Mucosa of stomach (tissue), 1 donor: ENCODE measurements around the gene NCR2.
"Not testable (repeated sequence)": the region's sequence is repeated elsewhere in the genome, so short reads cannot be mapped to it uniquely, and the experiment has no call there.

Experiments used
- H3K27me3 ChIP-seq: one replicate; pipeline ENCODE4 v1.7.0; 2013; ENCODE audit warnings: mild to moderate bottlenecking, low read length; ENCODE audit not compliant: control insufficient read depth, insufficient read depth
- H3K36me3 ChIP-seq: one replicate; pipeline ENCODE4 v1.7.0; 2013; ENCODE audit warnings: low read length; ENCODE audit not compliant: control insufficient read depth, insufficient read depth
- H3K4me1 ChIP-seq: one replicate; pipeline ENCODE4 v1.7.0; 2013; ENCODE audit warnings: mild to moderate bottlenecking, low read length; ENCODE audit not compliant: control insufficient read depth, insufficient read depth
- H3K4me3 ChIP-seq: one replicate; pipeline ENCODE4 v1.7.0; 2013; ENCODE audit warnings: low read length
- H3K9ac ChIP-seq: one replicate; pipeline ENCODE4 v1.7.0; 2013; ENCODE audit warnings: mild to moderate bottlenecking, low read length, moderate library complexity
- H3K9me3 ChIP-seq: one replicate; pipeline ENCODE4 v1.7.0; 2013; ENCODE audit warnings: mild to moderate bottlenecking, low read length, moderate library complexity; ENCODE audit not compliant: control insufficient read depth
- donor health status: Pancreatic carcinoma.

Gene NCR2, protein sequence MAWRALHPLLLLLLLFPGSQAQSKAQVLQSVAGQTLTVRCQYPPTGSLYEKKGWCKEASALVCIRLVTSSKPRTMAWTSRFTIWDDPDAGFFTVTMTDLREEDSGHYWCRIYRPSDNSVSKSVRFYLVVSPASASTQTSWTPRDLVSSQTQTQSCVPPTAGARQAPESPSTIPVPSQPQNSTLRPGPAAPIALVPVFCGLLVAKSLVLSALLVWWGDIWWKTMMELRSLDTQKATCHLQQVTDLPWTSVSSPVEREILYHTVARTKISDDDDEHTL

DNA sequence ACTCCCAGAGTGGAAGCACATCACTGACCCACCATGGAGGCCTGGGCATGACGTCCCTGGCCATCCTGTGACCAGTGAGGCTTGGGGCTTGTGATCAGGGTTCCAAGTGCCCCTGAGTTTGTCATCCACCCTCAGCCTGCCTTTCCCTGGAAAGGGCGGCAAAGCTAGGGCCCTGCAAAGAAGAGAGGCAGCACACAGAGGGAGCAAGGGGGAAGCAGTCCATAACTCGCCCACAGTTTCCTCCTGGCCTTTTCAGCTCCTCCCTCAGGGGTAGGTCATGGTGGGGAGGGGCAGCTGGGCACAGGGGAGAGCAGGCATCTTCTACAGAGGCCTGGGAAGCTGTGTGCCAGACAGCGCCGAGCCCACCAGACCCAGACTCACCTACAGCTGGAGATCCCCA, at the start of gene NCR2:
NCR2 (plus strand) TSS at position 313 of the 400 bp plus-strand sequence. CDS start 269 bp downstream, outside the sequence.
- H3K9me3 ChIP-seq = no peaks in the 10 kb centered on the region
- no peaks in the 10 kb centered on the region for H3K36me3 ChIP-seq
- H3K4me1 ChIP-seq = no peaks in the 10 kb centered on the region
- H3K9ac ChIP-seq = no peak within 1 kb of the TSS
- H3K4me3 ChIP-seq = no peak within 1 kb of the TSS
- peaks cover 9% of the 10 kb centered on the region for H3K27me3 ChIP-seq

DNA sequence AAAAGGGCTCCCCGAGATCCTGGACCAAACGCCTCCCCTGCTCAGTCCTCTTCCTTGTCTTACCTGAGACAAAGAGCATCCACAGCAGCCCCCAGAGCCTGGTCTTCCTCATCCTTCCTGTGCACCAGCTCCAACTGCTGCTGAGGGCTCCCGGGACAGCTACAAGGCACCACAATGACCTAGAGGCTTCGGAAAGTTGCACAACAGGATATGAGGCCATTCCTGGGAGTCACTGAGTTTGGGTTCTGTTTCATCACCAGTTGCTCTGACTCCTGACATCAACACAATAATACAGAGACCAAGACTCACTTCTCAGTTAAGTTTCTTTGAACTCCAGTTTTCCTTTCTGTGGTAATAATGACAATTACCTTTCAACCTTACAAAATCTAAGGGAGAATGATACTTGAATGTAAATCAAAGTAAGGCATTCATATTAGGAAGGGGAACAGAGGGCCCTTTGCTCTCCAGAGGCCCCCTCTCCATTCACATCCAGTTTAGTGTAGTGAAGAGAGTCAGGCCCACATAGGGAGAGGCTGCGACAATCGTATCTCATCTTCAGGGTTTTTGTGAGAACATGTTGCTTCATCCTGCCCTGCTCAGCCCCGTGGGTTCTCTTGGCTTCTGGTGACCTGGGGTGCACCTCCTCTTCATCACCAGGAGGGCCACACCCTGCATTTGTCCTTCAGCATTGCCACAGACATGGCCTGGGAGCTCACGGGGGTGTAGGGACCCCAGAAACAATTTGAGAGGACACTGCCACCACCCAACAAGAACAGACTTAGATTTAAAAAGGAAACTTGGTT, 48.7 kb upstream of the NCR2 start, which contains the start of gene TREM1:
TREM1 (minus strand) TSS at position 139 of the 803 bp plus-strand sequence; CDS start at position 112, 27 bp downstream.
- peaks cover 7% of the 10 kb centered on the region for H3K27me3 ChIP-seq
- no peaks in the 10 kb centered on the region for H3K36me3 ChIP-seq
- no peaks in the 10 kb centered on the region for H3K4me1 ChIP-seq
- H3K9ac ChIP-seq = no peak within 1 kb of the TSS
- no peak within 1 kb of the TSS for H3K4me3 ChIP-seq
- no peaks in the 10 kb centered on the region for H3K9me3 ChIP-seq

DNA sequence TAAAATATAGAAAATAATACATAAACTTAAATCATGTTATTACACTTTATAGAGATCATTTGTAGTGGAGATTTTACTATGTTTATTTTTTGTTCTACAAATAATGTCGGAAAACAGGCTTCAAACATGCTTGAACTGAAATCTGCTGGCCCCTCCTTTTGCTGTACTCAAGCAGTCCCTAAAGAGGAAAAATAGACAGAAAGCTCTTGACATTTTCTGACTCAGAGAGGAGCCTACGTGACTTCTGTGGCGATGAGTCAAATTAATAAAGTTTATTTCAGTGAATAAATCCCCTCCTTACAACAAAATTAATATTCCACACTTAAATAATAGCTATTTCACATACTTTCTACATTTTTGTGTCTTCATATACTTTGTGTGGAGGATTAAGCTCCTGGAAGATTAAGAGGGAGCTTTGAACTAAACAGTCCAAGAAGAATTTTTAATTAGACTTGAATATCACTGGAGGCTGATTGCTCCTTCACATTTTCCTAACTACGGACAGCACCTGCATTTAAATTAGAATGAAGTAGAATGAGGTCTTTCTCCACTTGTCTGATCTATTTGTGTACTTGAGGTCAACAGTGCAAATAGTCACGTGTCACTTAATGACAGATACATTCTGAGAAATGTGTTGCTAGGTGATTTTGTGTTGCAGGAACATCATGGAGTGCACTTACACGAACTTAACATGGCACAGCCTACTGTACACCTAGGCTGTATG, 47.2 kb upstream of the NCR2 start:
- H3K9me3 ChIP-seq = no peaks in the 10 kb centered on the region
- H3K36me3 ChIP-seq = no peaks in the 10 kb centered on the region
- H3K9ac ChIP-seq = no peak overlapping the region
- H3K4me3 ChIP-seq = no peak overlapping the region
- no peaks in the 10 kb centered on the region for H3K4me1 ChIP-seq
- peaks cover 7% of the 10 kb centered on the region for H3K27me3 ChIP-seq

DNA sequence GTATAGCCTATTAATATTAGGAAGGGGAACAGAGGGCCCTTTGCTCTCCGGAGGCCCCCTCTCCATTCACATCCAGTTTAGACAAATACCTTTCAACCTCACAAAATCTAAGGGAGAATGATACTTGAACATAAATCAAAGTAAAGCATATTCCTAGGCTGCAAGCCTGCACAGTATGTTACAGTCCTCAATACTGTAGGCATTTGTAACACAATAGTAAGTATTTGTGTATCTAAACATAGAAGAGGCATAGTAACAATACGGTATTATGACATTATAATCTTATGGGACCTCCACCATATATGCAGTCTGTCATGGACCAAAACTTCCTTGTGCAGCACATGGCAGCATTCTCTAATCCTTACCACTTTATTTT, 46.7 kb upstream of the NCR2 start:
- Histone ChIP-seq H3K27me3 (peaks cover 7% of the 10 kb centered on the region), H3K36me3 (no peaks in the 10 kb centered on the region), H3K9me3 (no peaks in the 10 kb centered on the region), H3K4me1 (no peaks in the 10 kb centered on the region), H3K4me3 (no peak overlapping the region), H3K9ac (no peak overlapping the region)

DNA sequence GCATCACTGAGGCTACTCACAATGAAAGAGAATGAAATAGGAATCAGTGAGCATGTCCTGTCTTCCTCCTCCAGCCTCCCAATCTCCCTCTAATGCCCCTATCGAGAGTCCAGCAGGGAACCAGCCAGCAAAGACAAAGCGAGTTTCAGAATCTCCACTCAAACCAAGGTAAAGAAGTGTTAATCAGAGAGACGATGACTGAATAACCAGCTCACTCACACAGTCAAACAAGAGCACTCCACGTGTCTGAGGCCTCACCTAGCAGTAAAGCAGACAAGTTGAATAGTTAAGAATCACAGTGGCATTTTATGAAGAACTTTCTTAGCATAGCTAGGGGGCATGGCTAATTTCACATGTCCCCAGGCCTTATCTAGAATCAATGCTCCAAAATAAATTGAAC, 45.6 kb upstream of the NCR2 start:
- Histone ChIP-seq H3K4me3 (no peak overlapping the region), H3K9me3 (no peaks in the 10 kb centered on the region), H3K9ac (no peak overlapping the region), H3K4me1 (no peaks in the 10 kb centered on the region), H3K27me3 (peaks cover 7% of the 10 kb centered on the region), H3K36me3 (no peaks in the 10 kb centered on the region)

DNA sequence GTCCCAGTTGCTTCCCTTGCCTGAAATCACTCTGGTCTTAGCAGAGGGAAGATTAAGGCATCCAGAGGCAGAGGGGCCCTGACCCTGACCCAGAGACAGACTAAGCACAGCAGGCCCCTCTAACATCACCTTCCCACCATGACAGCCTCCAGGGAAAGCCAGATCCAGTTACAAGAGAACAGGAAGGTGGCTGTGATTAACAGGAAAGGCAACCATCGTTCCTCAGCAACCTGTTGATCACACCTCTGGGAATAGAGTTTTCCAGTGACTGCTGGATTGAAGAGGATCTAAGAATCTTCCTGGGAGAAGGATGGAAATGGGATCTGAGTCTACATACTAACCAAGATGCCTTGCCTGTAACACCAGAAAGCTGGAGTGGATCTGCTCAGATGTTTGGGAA, 43.7 kb upstream of the NCR2 start:
- Histone ChIP-seq H3K27me3 (no peaks in the 10 kb centered on the region), H3K4me3 (no peak overlapping the region), H3K9ac (no peak overlapping the region), H3K36me3 (no peaks in the 10 kb centered on the region), H3K4me1 (no peaks in the 10 kb centered on the region), H3K9me3 (no peaks in the 10 kb centered on the region)

DNA sequence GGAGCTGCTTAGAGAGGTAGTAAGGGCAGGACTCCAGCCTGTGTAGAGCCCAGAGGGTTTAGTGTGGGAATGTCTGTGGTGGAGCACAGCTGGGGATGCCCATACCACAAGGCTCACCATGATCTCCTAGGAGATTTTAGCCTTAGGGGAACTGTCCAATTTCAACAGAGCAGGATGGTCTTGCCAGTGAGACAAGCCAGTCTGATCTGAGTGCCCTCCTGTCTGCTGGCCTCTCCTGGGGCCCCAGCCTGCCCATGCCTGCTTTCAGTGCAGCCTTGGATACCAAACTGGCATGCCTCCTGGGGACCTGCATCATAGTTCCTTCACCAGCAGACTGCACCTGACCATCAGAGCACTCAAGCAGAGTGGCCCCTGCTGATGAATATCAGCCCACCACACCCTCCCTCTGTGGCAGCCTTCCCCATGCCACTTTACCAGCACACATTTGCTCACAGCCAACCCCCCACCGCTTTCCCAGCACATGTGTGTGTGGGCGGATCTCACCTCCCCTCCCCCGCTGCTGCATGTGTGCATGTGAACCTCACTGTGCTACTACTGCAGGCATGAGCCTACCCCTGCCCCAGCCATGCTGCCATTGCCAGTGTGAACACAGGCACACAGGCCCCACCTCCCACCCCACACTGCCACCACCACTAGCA, 41.1 kb upstream of the NCR2 start:
- H3K4me3 ChIP-seq = no peak overlapping the region
- no peaks in the 10 kb centered on the region for H3K27me3 ChIP-seq
- H3K4me1 ChIP-seq = no peaks in the 10 kb centered on the region
- H3K9me3 ChIP-seq = no peaks in the 10 kb centered on the region
- no peak overlapping the region for H3K9ac ChIP-seq
- no peaks in the 10 kb centered on the region for H3K36me3 ChIP-seq

DNA sequence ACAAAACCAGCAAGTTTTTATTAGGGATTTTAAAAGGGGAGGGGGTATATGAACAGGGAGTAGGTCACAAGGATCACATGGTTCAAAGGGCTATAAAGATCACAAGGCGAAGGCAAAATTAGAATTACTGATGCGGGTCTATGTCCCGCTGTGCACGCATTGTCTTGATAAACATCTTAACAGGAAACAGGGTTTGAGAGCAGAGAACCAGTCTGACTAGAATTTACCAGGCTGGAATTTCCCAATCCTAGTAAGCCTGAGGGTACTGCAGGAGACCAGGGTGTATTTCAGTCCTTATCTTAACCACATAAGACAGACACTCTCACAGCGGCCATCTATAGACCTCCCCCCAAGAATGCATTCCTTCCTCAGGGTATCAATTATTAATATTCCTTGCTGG, 38.2 kb upstream of the NCR2 start:
- H3K4me1 ChIP-seq, H3K9ac ChIP-seq, H3K4me3 ChIP-seq, H3K9me3 ChIP-seq, H3K27me3 ChIP-seq, H3K36me3 ChIP-seq: not testable (repeated sequence)

DNA sequence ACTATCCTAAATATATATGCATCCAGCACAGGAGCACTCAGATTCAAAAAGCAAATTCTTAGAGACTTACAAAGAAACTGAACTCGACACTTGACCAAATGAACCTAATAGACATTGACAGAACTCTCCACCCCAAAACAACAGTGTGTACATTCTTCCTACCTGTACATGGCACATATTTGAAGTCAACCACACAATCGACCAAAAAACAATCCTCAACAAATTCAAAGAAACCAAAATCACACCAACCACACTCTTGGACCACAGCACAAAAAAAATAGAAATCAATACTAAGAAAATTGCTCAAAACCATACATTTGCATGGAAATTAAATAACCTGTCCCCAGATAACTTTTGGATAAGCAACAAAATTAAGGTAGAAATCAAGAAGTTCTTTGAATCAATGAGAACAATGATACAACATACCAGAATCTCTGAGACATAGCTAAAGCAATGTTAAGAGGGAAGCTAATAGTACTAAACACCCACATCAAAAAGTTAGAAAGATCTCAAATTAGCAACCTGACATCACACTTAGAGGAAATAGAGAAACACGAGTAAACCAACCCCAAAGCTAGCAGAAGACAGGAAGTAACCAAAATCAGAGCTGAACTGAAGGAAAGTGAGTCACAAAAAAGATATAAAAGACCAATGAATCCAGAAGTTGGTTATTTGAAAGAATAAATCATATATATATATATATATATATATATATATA, 36.5 kb upstream of the NCR2 start:
- no peaks in the 10 kb centered on the region for H3K27me3 ChIP-seq
- H3K4me1 ChIP-seq = no peaks in the 10 kb centered on the region
- H3K9ac ChIP-seq = no peak overlapping the region
- H3K36me3 ChIP-seq = no peaks in the 10 kb centered on the region
- H3K4me3 ChIP-seq = no peak overlapping the region
- H3K9me3 ChIP-seq = no peaks in the 10 kb centered on the region

DNA sequence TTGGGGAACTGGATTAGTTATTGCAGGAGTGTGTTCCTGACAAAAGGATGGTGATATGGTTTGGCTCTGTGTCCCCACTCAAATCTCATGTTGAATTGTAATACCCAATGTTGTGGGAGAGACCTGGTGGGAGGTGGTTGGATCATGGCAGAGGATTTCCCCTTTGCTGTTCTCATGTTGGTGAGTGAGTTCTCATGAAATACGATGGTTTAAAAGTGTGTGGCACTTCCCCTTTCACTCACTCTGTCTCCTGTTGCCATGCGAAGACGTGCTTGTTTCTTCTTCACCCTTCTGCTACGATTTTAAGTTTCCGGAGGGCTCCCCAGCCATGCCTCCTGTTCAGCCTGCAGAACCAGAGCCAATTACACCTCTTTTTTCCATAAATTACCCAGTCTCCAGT, 32.8 kb upstream of the NCR2 start:
- Histone ChIP-seq H3K4me3 (no peak overlapping the region), H3K27me3 (no peaks in the 10 kb centered on the region), H3K9me3 (no peaks in the 10 kb centered on the region), H3K4me1 (no peaks in the 10 kb centered on the region), H3K9ac (no peak overlapping the region), H3K36me3 (no peaks in the 10 kb centered on the region)

DNA sequence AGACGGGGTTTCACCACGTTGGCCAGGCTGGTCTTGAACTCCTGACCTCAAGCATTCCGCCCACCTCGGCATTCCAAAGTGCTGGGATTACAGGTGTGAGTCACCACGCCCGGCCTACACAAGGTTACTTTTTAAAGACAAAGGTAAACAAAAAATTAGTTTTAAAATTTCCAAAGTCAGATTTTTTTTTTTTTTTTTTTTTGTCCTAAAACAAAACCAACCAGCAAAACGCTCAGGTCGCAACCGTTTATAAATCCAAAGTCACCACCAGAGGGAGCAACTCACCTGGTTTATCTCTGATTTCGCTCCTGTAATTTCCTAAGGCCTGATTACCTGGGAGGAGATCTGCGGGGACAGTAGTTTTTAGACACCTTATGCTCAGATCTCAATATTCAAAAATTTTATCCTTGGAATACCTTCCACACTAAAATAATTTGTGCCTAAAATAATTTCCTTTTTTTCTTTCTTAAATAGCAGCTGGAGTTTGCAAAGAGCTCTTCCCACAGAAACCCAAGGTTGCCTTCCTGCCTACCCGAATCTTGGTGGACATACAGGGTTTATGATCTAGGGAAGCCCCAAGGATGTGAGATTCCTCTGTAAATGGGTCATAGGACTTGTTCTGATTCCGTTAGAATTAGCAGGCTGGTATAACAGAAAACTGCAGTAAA, 29.1 kb upstream of the NCR2 start:
- peaks cover 9% of the 10 kb centered on the region for H3K27me3 ChIP-seq
- H3K36me3 ChIP-seq = no peaks in the 10 kb centered on the region
- H3K4me1 ChIP-seq = no peaks in the 10 kb centered on the region
- H3K9me3 ChIP-seq = no peaks in the 10 kb centered on the region
- no peak overlapping the region for H3K9ac ChIP-seq
- no peak overlapping the region for H3K4me3 ChIP-seq
